ENCODE results near the gene ICAM4.

DNA sequence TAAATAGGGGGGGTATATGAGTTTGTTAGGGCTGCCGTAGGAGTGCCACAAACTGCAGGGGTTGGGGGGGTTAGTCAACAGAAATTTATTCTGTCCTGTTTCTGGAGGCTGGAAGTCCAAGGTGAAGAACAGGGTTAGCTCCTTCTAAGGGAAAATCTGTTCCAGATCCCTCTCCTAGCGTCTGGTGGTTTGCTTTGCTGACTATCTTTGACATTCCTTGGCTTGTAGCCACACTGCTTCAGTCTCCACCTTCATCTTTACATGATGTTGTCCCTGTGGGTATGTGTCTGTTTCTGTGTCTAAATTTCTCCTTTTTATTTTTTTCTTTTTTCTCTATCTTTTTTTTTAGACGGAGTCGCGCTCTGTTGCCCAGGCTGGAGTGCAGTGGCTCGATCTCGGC lies 24.0 kb upstream of the ICAM4 start:
- TF ChIP-seq SIN3A (IDR thresholded peaks at IDR 0.05; ENCODE audit: borderline replicate concordance, insufficient read depth, low read length) (no peak), POLR2AphosphoS5 (IDR thresholded peaks at IDR 0.05; ENCODE audit: low read depth, low read length) (no peak), TAF1 (IDR thresholded peaks at IDR 0.05; ENCODE audit: borderline replicate concordance, insufficient read depth, low read length) (no peak)
- TF ChIP-seq, protein P1, sequence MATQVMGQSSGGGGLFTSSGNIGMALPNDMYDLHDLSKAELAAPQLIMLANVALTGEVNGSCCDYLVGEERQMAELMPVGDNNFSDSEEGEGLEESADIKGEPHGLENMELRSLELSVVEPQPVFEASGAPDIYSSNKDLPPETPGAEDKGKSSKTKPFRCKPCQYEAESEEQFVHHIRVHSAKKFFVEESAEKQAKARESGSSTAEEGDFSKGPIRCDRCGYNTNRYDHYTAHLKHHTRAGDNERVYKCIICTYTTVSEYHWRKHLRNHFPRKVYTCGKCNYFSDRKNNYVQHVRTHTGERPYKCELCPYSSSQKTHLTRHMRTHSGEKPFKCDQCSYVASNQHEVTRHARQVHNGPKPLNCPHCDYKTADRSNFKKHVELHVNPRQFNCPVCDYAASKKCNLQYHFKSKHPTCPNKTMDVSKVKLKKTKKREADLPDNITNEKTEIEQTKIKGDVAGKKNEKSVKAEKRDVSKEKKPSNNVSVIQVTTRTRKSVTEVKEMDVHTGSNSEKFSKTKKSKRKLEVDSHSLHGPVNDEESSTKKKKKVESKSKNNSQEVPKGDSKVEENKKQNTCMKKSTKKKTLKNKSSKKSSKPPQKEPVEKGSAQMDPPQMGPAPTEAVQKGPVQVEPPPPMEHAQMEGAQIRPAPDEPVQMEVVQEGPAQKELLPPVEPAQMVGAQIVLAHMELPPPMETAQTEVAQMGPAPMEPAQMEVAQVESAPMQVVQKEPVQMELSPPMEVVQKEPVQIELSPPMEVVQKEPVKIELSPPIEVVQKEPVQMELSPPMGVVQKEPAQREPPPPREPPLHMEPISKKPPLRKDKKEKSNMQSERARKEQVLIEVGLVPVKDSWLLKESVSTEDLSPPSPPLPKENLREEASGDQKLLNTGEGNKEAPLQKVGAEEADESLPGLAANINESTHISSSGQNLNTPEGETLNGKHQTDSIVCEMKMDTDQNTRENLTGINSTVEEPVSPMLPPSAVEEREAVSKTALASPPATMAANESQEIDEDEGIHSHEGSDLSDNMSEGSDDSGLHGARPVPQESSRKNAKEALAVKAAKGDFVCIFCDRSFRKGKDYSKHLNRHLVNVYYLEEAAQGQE (IDR thresholded peaks at IDR 0.05; ENCODE audit: insufficient read depth in 1 of 2, low read depth in 2 of 2, low read length in 2 of 2), result no peak
